Fibroblast of skin of right biceps (primary cell): ENCODE measurements around the gene ERICH6B.

Experiments
- DNase-seq: peaks from one replicate; pipeline ENCODE4 v3.0.0-alpha.2; 2013

Gene ERICH6B

DNA sequence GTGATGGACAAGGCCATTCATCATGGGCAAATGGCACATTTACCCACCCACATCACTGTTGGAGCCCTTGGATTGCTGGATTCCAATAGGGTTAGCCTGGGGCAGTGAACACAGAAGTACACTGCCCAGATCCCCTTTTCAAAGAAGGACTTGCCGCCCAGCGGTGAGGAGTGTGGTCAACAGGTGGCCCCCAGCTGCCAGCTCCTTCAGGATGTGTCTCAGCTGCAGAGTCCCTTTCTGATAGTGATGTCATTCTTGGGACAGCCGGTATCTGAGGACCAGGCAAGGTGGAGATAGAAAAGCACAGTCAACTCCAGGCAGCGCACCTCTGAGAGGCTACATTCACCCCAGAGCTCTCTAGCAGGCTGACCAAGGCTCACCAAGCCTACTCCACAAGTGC is 16.9 kb downstream of the ERICH6B start:
- no peak for DNase-seq

- no peak for DNase-seq
These were observed 18.6 kb downstream of the ERICH6B start for GRCh38 chr13:45596800-45597475.

DNA sequence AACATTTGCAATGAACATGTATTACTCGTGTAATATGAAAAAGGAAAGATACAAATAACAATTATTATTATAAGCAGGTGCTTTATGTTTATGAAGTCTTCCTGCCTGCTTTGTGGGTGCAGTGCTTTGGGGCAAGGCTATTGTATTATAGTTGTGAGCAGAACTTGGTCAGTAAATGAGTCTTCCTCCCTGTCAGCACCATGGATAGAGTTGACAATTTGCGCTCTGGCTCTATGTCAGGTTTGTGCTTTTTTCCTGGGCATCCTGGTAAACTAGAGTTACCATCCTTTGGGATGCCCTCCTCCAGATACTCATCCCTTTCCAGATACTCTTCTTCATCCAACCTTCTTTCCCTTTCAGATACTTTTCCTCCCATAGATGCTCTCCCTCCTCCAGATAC is 19.6 kb downstream of the ERICH6B start:
- DNase-seq, result no peak

DNA sequence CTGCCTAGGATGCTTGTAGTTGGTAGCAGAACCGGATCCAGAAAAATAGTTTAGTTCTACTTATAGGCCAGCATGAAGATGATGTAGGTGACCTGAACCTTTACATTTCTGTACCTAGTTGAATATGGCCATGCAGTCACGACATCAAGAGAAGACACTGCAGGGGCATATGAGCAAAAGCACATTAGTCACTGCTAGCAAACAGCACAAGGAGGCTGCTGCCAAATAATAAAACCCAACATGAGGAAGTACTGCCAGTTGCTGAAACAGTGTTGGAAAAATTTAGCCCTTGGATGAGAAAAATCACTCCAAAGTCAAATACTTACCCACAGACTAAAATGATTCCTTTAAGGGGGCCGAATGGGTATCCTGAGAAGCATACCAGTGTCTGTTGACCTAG is 20.8 kb downstream of the ERICH6B start:
- DNase-seq, result no peak

GRCh38 chr13:45594227-45594626 is 21.3 kb downstream of the ERICH6B start:
- DNase-seq, result no peak

DNA sequence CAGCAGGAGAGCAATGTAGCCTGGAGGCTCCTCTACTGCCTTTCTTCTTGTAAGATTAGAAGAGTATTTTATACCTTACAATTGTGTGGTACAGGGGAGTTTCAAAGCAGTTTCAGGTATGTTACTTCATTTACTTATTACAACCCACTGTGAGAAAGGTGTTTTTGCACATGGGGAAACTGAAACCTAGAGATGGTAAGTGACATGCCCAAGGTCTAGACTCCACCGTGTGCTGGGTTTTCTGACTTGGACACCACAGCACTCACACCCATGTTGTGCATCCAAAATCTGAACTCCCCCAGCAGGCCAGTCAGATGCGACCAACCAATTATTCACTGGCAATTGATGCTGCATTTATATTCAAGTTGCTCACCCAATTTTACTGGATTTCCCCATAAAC is 22.8 kb downstream of the ERICH6B start:
- DNase-seq, result no peak

- no peak for DNase-seq
These were observed 25.5 kb downstream of the ERICH6B start for GRCh38 chr13:45590066-45590465.

- no peak for DNase-seq
These were observed 27.6 kb downstream of the ERICH6B start for GRCh38 chr13:45587897-45588296.

GRCh38 chr13:45584816-45585215 is 30.7 kb downstream of the ERICH6B start:
- no peak for DNase-seq

DNA sequence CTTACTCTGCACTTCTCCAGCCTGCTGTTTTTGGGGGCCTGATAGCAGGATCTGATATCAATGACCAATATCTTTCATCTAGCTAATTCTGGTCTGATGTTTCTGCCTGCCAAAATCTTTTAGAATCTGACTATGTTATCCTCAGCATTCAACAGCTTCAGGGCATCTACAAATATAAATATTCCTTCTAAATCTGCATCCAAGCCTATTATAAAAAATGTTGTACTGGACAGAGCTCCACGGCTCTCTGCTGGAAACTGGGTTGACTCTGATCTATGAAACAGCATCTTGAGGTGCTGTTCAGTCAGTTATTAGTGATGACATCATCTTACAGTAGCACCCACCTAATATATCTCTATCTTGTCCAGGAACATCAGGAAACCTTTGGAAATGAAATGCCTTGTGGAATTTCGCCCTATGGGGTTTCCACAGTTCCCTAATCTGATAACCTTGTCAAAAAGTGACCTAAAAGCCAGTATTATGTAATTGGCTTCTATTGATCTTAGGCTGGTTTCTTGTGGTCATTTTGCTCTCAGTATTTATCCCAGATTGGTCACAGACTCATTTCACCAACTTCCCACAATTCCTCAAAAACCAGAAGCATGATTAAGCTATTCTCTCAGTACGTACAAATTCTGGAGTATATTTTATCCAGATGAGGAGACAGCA is 33.0 kb downstream of the ERICH6B start:
- DNase-seq, result no peak

GRCh38 chr13:45576466-45576865 is 39.1 kb downstream of the ERICH6B start:
- no peak for DNase-seq

GRCh38 chr13:45575830-45576180 is 39.7 kb downstream of the ERICH6B start:
- DNase-seq, result no peak

DNA sequence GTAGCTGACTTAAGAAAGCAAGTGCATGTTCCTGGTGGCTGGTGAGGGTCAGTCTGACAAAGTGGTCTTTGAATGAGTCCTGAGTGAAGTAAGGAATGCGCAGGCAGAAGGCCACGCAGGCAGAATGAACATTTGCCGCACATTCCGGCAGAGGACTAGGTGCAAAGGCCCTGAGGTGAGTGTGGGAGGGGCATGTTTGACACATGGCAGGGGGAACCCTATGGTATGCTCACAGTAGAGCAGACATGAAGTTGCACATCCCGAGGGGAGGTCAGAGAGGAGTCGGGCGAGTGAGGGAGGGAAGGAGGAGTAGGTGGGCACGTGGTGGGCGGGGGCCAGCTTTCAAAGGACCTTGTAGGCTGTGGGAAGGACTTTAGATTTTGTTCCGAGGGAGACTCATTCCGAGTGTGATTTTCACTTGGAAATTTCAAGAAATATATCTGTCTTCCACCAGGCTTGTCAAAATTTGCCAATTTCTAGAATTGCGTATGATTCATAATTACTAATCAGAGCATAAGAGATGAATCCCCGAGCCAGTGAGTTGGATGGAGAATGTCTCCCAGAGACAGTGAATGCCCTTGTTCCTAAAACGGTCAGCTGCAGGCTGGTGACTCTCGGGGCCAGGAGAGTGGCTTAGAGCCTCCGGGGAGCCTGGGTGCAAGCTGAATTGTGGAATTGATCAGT is 40.3 kb downstream of the ERICH6B start:
- no peak for DNase-seq

DNA sequence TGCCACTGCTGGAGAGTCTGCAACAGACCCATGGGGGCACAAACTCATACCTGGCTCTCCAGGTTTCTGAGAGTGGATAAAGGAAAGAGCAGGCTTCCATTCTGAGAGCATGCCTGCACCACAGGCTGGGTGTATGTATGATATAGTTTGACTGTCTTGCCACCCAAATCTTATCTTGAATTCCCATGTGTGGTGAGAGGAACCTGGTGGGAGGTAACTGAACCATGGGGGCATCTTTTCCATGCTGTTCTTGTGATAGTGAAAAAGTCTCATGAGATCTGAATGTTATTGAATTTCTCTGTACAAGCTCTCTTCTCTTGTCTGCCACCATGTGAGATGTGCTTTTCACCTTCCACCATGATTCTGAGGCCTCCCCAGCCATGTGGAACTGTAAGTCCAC is 50.2 kb downstream of the ERICH6B start:
- DNase-seq, result no peak

DNA sequence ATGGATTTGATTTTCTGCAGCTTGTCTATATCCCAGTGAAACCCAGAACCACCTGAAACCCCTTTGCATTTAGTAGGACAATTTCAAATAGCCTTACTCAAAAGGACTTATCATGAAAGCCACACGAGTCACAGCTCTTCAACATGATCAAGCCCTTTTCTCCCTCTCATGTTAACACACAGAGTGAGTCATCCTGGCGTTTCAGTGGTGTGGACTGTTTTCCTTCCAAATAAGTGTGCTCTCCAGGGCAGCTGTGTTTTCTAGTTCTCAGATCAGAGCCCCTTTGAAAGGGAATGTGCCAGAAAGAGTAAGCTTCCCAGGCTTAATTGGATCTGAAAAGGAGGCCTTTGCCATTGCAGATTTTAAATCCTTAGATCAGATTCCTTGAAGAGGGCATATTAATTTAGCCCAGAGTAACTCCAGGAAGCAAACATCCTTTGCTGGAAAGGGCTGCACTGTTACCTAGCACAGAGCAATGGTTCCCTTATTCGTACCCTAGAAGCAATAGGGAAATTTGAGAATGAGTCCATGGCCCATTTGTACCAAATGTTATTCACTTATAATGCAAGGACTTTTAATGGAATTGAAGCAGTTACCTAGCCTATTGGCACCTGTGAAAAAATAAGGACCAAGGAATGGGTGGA is 51.3 kb downstream of the ERICH6B start:
- peak; percentile 50 for DNase-seq

DNA sequence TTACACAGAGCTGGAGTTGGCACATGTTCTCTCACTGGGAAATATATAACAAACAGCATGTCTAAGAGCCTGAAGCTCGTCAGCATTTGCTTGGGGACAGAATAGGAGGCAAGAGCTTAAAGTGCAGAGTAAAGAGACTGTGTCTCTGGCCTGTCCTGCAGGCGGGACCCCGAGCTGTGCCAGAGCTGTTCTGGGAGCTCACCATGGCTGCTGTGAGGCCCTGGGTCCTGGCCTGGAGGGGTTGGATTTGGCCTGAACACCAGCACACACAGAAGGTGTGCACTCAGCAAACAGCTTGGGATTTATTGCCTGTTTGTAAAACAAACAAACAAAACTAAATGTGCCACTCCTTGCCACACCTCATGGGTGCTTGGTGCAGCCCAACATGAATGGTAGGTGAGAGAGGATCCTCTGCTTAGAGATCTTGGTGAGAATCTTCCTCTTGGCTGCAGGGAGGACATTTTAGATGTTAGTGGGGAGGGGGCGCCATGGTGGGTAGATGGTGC is 60.9 kb downstream of the ERICH6B start:
- DNase-seq, result no peak

DNA sequence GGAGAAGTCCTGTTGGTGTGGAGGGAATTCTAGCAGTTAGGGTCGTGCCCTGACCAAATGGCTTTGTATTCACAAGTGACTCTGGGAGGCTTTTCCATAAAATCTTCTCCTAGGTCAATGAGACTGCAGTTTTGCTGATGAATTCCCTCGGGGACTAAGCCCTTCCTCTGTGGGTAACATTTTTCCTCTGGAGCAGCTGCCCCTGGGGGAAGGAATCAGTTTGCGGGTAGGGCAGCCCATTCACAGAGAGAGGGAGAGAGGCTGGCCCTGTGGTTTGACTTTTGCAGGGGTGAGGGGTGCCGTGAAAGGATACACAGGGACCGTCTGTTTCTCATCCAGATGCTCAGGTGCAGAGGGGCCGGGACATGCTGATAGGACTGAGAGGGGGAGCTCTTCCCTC is 67.3 kb downstream of the ERICH6B start:
- DNase-seq, result no peak

GRCh38 chr13:45546410-45546765 is 69.2 kb downstream of the ERICH6B start:
- no peak for DNase-seq

GRCh38 chr13:45545686-45546409 is 69.7 kb downstream of the ERICH6B start:
- DNase-seq, result no peak

DNA sequence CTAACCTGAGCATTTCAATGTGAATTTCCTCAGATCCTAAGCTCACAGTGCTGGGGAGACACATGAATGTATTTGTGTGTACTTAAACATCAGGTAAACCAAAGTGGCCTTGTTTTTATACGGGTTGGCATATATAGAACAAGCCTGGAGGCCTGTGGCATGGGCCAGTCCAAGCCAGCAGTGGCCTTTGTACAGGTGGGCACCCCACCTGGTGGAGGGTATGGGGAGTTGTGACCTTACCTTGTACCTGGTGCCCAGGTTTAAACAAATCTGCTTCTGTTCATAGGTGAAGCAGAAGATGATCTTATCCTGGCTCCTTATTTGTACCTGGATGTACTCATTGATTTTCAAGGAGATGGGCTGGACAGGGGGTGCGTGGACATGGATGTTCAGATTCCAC is 71.0 kb downstream of the ERICH6B start:
- DNase-seq, result no peak

DNA sequence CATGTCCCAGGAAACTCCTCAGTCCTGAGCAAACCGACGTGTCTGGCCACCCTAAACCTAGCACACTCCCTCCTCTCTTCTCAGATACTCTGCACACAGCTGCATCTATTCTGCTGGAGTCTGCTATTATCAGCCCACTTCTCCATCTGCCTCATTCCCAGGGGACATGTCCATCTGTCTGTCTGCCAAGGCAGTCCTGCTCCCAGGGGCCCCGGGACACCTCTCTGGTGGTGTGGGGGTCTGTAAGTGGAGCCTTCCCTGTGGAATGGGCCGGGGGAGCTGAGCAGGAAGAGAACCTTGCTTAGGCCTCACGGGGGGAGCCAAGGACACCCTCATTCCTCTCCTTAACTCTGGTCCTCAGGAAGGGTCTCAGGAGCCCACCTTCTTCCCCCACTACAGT is 72.7 kb downstream of the ERICH6B start:
- no peak for DNase-seq

DNA sequence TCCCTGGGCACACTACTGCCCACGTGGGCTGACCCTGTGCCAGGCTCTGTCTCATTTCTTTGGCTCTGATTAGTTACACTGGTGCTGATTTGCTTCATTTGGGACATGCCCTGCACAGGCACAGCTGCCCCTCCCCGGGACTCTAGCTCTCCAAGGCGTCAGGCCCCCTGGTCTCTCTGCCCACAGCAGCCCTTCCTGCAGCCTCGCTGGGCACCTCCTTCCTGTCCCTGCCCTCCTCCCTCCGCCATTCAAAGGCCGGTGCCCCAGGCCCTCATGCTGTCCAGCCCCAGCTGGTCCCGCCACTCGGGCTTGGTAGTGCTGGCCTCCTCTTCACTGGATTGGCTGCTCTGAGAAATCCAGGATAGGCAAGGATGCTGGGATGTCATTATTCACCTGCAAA is 73.1 kb downstream of the ERICH6B start:
- DNase-seq, result no peak

DNA sequence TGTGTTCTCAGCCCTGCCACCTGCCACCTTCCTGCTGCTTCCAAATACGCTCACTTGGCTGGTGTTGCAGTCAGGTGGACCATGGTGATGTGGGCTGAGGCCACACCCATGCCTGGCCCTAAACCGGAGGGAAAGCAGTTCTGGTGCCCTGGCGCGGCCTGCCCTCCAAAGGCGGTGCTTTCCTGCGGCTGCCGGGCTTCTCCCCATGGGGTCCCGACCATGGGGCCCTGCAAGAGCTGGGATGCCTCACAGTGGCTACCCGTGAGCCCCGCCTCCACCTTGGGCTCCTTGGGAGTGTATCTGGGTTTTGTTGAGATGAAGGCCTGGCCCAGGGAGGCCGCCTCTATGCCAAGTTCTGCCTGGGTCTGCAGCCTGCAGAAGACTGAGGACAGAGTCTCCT is 73.7 kb downstream of the ERICH6B start:
- DNase-seq, result no peak
